ENCODE results near the gene R3HDM1.
A peak's percentile ranks its signal among the peaks of the same experiment; 100 is the strongest.

The R3HDM1 gene

GRCh38 chr2:135762530-135762929 lies 231.2 kb downstream of the R3HDM1 start:
- DNase-seq (ENCODE audit: low read depth in 2 of 2): no peak
- H3K4me3 ChIP-seq (replicated peaks in 1 of 2; ENCODE audit: low read depth in 2 of 2, low read length in 2 of 2): no peak overlapping the region
- TF ChIP-seq CTCF (IDR thresholded peaks at IDR 0.05; ENCODE audit: low read depth, low read length): no peak

GRCh38 chr2:135768863-135769262 lies 237.6 kb downstream of the R3HDM1 start:
- TF ChIP-seq CTCF (IDR thresholded peaks at IDR 0.05; ENCODE audit: low read depth, low read length): no peak
- DNase-seq (ENCODE audit: low read depth in 2 of 2): no peak
- no peak overlapping the region for H3K4me3 ChIP-seq (replicated peaks in 1 of 2; ENCODE audit: low read depth in 2 of 2, low read length in 2 of 2)

GRCh38 chr2:135773319-135773718 lies 242.0 kb downstream of the R3HDM1 start:
- no peak for TF ChIP-seq CTCF (IDR thresholded peaks at IDR 0.05; ENCODE audit: low read depth, low read length)
- DNase-seq (ENCODE audit: low read depth in 2 of 2): no peak
- no peak overlapping the region for H3K4me3 ChIP-seq (replicated peaks in 1 of 2; ENCODE audit: low read depth in 2 of 2, low read length in 2 of 2)

- TF ChIP-seq CTCF (IDR thresholded peaks at IDR 0.05; ENCODE audit: low read depth, low read length): no peak
- H3K4me3 ChIP-seq (replicated peaks in 1 of 2; ENCODE audit: low read depth in 2 of 2, low read length in 2 of 2): no peak overlapping the region
- DNase-seq (ENCODE audit: low read depth in 2 of 2): peak; percentile 26 to 54
Observed at GRCh38 chr2:135773917-135774316, 242.6 kb downstream of the R3HDM1 start.

All from cardiac fibroblast (primary cell).